Tibial artery (tissue), 4 donors: ENCODE results near the gene ZNF319.

Source experiments
- DNase-seq, 2 donors: peaks; one replicate each; pipeline ENCODE4 v3.0.0-alpha.2; 2019
- H3K27ac ChIP-seq, 2 donors: fragments of 200-600 bp; sonication (generic) in 1 of 2; 1 replicate in 1 of 2; 2 replicates in 1 of 2; pipeline ENCODE4 v1.5.1; 2018 to 2019; ENCODE audit warnings: mild to moderate bottlenecking in 1 of 2
- H3K27me3 ChIP-seq, 2 donors: fragments of 200-600 bp; sonication (generic) in 1 of 2; one replicate each; pipeline versions ENCODE4 v1.5.1 to v1.6.0; 2016 to 2019
- H3K36me3 ChIP-seq, 3 donors: fragments of 200-600 bp; sonication (generic) in 2 of 3; one replicate each; pipeline ENCODE4 v1.5.1; 2016 to 2019; ENCODE audit warnings: mild to moderate bottlenecking in 2 of 3
- H3K4me1 ChIP-seq, 4 donors: fragments of 200-600 bp; sonication (generic) in 2 of 4; 1 replicate in 3 of 4; 2 replicates in 1 of 4; pipeline ENCODE4 v1.5.1; 2016 to 2019
- H3K4me3 ChIP-seq, 2 donors: fragments of 200-600 bp; sonication (generic) in 1 of 2; 1 replicate in 1 of 2; 2 replicates in 1 of 2; pipeline ENCODE4 v1.5.1; 2018 to 2019; ENCODE audit warnings: mild to moderate bottlenecking in 2 of 2
- H3K9me3 ChIP-seq, 3 donors: fragments of 200-600 bp; sonication (generic) in 1 of 3; one replicate each; pipeline ENCODE4 v1.5.1; 2016 to 2019
- intact Hi-C: fragments of 100-400 bp; cut with DNase I; formaldehyde crosslinking; loops from one replicate; pipeline ENCODE4 v1.15.0; 2023; ENCODE audit warnings: low total_unique reads
- TF ChIP-seq, protein P1 (sequence below), 2 experiments: fragments of 200-600 bp in 1 of 2; fragments of 450-650 bp in 1 of 2; IDR thresholded peaks; one replicate each; pipeline ENCODE4 v1.5.1; 2017 to 2019; ENCODE audit warnings: antibody characterized with exemption in 2 of 2, mild to moderate bottlenecking in 1 of 2, moderate library complexity in 1 of 2

Gene ZNF319

DNA sequence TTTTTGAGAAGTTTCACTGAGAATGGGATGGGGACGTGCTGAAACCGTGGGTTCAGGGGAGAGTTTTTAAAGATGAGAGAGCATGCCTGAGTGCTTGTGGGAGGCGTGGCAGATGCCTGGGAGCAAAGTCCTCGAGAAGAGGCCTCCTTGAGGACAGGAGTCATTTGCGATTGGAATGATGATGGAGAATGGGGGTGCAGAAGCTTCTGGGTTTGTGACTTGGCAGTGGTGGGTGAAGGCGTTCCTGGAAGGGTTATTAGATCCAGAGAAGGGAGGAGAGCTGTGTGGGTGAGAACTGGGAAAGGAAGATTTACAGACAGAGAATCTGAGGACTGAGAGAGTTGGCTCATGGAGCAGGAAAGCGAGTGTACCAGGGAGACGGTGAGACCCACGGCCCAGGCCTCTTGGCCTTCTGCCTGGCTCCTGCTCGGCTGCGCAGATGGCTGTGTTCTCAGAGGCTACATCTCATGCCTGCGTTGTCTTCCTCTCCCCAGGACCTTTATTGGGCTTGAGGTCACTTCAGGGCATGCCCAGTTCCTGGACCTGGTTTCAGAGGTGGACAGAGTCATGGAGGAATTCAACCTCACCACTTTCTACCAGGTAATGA lies 16.5 kb upstream of the ZNF319 start:
- intact Hi-C loops = no loop called here
- H3K36me3 ChIP-seq = peaks cover 1 to 68% (median 45%) of the 10 kb centered on the region in 3 donors
- no peak for DNase-seq
- H3K4me3 ChIP-seq = no peak overlapping the region
- H3K9me3 ChIP-seq = no peaks in the 10 kb centered on the region
- no peak overlapping the region for H3K27ac ChIP-seq
- no peaks in the 10 kb centered on the region for H3K4me1 ChIP-seq
- TF ChIP-seq, protein P1, sequence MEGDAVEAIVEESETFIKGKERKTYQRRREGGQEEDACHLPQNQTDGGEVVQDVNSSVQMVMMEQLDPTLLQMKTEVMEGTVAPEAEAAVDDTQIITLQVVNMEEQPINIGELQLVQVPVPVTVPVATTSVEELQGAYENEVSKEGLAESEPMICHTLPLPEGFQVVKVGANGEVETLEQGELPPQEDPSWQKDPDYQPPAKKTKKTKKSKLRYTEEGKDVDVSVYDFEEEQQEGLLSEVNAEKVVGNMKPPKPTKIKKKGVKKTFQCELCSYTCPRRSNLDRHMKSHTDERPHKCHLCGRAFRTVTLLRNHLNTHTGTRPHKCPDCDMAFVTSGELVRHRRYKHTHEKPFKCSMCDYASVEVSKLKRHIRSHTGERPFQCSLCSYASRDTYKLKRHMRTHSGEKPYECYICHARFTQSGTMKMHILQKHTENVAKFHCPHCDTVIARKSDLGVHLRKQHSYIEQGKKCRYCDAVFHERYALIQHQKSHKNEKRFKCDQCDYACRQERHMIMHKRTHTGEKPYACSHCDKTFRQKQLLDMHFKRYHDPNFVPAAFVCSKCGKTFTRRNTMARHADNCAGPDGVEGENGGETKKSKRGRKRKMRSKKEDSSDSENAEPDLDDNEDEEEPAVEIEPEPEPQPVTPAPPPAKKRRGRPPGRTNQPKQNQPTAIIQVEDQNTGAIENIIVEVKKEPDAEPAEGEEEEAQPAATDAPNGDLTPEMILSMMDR (IDR thresholded peaks at IDR 0.05) = no peak
- H3K27me3 ChIP-seq = no peaks in the 10 kb centered on the region

DNA sequence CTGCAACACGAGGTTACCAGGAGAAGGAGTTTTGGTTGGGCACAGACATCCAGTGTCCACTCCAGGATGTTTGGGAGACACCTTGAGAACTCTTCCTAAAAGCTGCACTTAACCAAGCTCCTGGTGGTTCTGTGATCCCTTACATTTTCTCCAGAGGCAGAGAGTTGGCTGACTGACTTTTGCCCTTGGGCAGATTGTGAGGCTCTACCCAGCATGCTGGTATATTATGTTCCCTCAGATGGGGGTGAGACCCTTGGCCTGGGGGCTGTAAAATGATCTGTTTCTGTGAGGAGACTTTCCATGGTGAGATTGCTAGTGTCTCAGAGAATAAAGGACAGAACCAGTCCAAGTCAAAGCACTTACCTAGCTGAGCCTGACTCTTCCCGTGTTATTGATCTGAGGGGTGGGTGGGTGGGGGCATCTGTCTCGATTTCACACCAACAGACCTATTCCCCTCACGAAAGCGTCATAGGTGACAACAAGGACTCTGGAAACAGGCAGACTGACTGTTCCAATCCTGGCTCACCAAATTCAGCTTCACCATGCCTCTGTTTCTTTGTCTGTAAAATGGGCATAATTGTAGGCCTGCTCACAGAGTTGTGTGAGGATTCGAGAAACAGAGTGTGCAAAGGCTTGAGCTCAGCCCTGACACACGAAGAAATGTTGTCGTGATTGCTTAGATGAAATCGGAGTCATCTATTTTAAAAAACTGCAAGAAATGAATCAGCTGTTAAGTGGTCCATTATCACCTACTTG lies 12.9 kb upstream of the ZNF319 start:
- no peaks in the 10 kb centered on the region for H3K27me3 ChIP-seq
- TF ChIP-seq, protein P1 (IDR thresholded peaks at IDR 0.05) = no peak
- no peak overlapping the region for H3K4me3 ChIP-seq
- no peaks in the 10 kb centered on the region for H3K4me1 ChIP-seq
- H3K27ac ChIP-seq = no peak overlapping the region
- peaks cover 22 to 72% (median 49%) of the 10 kb centered on the region in 3 donors for H3K36me3 ChIP-seq
- no peak for DNase-seq
- intact Hi-C loops = no loop called here
- H3K9me3 ChIP-seq = no peaks in the 10 kb centered on the region

DNA sequence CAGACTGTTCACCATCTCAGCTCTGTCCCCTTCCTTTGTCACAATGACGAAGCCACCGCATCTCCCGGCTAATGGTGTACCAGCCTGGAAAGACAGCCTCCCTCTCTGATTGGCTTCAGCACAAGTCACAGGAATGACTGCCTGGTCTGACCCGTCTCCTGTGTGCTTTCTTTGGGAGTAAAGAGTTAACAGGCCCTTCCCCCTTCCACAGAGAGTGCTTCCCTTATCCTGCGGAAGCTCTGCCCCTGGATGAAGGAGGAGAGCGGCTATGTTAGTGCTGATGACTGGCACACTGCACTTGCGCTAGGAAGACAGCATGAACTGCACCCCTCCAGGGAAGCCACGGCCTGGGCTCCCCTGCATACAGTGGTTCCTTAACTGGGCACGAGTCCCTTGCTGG lies 12.0 kb upstream of the ZNF319 start:
- H3K36me3 ChIP-seq = peaks cover 22 to 63% (median 44%) of the 10 kb centered on the region in 3 donors
- no peaks in the 10 kb centered on the region for H3K27me3 ChIP-seq
- DNase-seq = no peak
- H3K27ac ChIP-seq = no peak overlapping the region
- TF ChIP-seq, protein P1 (IDR thresholded peaks at IDR 0.05) = no peak
- no peaks in the 10 kb centered on the region for H3K4me1 ChIP-seq
- no peaks in the 10 kb centered on the region for H3K9me3 ChIP-seq
- no peak overlapping the region for H3K4me3 ChIP-seq
- intact Hi-C loops = no loop called here

DNA sequence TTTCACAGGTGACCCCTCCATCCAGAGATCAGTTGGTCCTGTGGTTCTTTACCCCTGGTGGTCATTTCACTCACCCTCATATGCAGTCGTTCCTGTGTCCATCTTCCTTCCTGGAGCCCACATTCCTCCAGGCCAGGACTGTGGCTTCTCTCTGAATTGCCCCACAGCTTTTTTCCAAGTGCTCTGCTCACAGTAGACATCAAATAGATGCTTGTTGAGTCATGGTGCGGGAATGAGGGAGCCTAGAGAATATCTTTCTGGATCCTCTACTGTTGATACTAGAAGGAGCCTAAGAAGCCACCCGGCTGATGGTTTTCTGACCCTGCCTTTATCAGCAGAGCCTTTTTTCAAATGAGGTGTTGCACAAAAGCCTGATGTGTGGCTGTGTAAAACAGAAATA lies 11.2 kb upstream of the ZNF319 start:
- Histone ChIP-seq H3K36me3 (peaks cover 22 to 55% (median 39%) of the 10 kb centered on the region in 3 donors), H3K27ac (no peak overlapping the region), H3K4me1 (no peaks in the 10 kb centered on the region), H3K9me3 (no peaks in the 10 kb centered on the region), H3K4me3 (no peak overlapping the region), H3K27me3 (no peaks in the 10 kb centered on the region)
- intact Hi-C loops = no loop called here
- DNase-seq = no peak
- TF ChIP-seq, protein P1 (IDR thresholded peaks at IDR 0.05) = no peak

DNA sequence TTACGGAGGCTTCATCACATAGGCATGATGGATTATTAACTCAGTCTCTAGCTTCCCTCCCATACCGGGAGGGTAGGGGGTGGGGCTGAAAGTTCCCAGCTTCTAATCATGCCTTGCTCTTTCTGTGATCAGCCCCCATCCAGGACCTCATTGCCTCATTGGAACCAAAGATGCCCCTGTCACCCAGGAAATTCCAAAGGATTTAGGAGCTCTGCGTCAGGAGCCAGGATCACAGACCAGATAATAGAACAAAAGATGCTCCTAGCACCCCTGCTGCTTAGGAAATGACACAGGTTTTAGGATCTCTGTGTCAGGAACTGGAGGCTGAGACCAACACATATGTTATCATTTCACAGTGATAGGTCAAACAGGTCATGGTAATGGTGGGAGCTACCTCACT lies 10.4 kb upstream of the ZNF319 start:
- Histone ChIP-seq H3K4me3 (no peak overlapping the region), H3K27me3 (no peaks in the 10 kb centered on the region), H3K27ac (no peak overlapping the region), H3K4me1 (no peaks in the 10 kb centered on the region), H3K9me3 (no peaks in the 10 kb centered on the region), H3K36me3 (peaks cover 22 to 56% (median 35%) of the 10 kb centered on the region in 3 donors)
- intact Hi-C loops = no loop called here
- TF ChIP-seq, protein P1 (IDR thresholded peaks at IDR 0.05) = no peak
- no peak for DNase-seq
